ENCODE measurements around the gene DMGDH. TPM values are rescaled to one million over a fixed set of nuclear protein-coding genes. Genes with fewer than 3 reads are reported as not detected.

DMGDH gene
- total RNA-seq, 1 experiment from 2014 or later = not detected

DNA sequence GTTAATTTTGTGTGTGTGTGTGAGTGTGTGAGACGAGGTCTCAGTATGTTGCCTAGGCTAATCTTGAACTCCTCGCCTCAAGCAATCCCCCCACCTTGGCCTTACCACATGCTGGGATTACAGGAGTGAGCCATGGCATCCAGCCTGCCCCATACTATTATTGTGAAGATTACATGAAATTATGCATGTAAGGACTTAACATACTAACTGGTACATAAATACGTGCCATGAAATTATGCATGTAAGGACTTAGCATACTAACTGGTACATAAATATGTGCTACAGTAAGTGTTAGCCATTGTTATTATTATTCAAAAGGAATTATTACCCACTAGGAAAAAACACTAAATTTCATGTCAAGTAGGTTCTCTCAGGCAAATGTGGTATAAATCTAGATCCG lies 16.2 kb downstream of the DMGDH start:
- H3K9me3 ChIP-seq (ENCODE audit: control insufficient read depth, low read depth, low read length) = no peaks in the 10 kb centered on the region
- no peak overlapping the region for H2BK120ac ChIP-seq (ENCODE audit: low read depth, low read length, poor library complexity, severe bottlenecking)
- no CpG with 5 or more reads among the region's 4 CpGs for WGBS (ENCODE audit: extremely low coverage, insufficient read length, low lambda C conversion rate)
- H3K79me1 ChIP-seq (ENCODE audit: insufficient read depth, low read depth, low read length, poor library complexity, severe bottlenecking) = no peaks in the 10 kb centered on the region
- H3K4me1 ChIP-seq (ENCODE audit: insufficient read depth, low read length) = no peaks in the 10 kb centered on the region
- DNase-seq = no peak
- TF ChIP-seq, protein P1, sequence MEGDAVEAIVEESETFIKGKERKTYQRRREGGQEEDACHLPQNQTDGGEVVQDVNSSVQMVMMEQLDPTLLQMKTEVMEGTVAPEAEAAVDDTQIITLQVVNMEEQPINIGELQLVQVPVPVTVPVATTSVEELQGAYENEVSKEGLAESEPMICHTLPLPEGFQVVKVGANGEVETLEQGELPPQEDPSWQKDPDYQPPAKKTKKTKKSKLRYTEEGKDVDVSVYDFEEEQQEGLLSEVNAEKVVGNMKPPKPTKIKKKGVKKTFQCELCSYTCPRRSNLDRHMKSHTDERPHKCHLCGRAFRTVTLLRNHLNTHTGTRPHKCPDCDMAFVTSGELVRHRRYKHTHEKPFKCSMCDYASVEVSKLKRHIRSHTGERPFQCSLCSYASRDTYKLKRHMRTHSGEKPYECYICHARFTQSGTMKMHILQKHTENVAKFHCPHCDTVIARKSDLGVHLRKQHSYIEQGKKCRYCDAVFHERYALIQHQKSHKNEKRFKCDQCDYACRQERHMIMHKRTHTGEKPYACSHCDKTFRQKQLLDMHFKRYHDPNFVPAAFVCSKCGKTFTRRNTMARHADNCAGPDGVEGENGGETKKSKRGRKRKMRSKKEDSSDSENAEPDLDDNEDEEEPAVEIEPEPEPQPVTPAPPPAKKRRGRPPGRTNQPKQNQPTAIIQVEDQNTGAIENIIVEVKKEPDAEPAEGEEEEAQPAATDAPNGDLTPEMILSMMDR (conservative IDR thresholded peaks at IDR 0.05) = no peak
- H3K14ac ChIP-seq (ENCODE audit: insufficient read depth, low read length) = no peak overlapping the region
- no peak overlapping the region for H2BK20ac ChIP-seq (ENCODE audit: low read depth, low read length, poor library complexity, severe bottlenecking)
- no peak overlapping the region for H2AFZ ChIP-seq (ENCODE audit: low read length)
- H3K9ac ChIP-seq (ENCODE audit: extremely low read depth, insufficient read length, low read length) = no peak overlapping the region
- H3K79me2 ChIP-seq (ENCODE audit: insufficient read depth, low read length) = no peaks in the 10 kb centered on the region
- no peak overlapping the region for H3K18ac ChIP-seq (ENCODE audit: insufficient read length, low read depth, low read length)
- H2BK15ac ChIP-seq (ENCODE audit: low read depth, low read length) = no peak overlapping the region
- H4K8ac ChIP-seq (replicated peaks; ENCODE audit: insufficient read length, low read depth, low read length) = no peak overlapping the region
- H2BK12ac ChIP-seq (ENCODE audit: insufficient read length, low read depth, low read length) = no peak overlapping the region
- H3K27ac ChIP-seq (ENCODE audit: insufficient read length, low read depth, low read length) = no peak overlapping the region
- H3K27me3 ChIP-seq (ENCODE audit: insufficient read depth, low read length) = no peaks in the 10 kb centered on the region
- H2BK5ac ChIP-seq (ENCODE audit: insufficient read length, low read length) = no peak overlapping the region
- H3K23ac ChIP-seq (ENCODE audit: insufficient read length, low read depth, low read length) = no peak overlapping the region
- no peaks in the 10 kb centered on the region; a peak in 1 of 5 replicates for H3K9me3 Mint-ChIP-seq
- H3T11ph ChIP-seq (ENCODE audit: low read length) = no peak overlapping the region
- no peak overlapping the region for H4K91ac ChIP-seq (ENCODE audit: insufficient read length, low read depth, low read length)
- H3K27me3 Mint-ChIP-seq (ENCODE audit: low read depth) = no peaks in the 10 kb centered on the region
- no peak overlapping the region for H4K5ac ChIP-seq (ENCODE audit: insufficient read length, low read depth, low read length)
- no peak overlapping the region for H3K4me3 Mint-ChIP-seq
- H3K27ac Mint-ChIP-seq = no peak overlapping the region
- H3K36me3 Mint-ChIP-seq (ENCODE audit: insufficient read depth in 1 of 3, low read depth in 3 of 3) = no peaks in the 10 kb centered on the region
- H3K4me1 Mint-ChIP-seq = peaks cover 5 to 9% of the 10 kb centered on the region in 2 experiments
- H2AK5ac ChIP-seq (ENCODE audit: insufficient read length, low read length) = no peak overlapping the region
- H3K4me2 ChIP-seq (ENCODE audit: insufficient read depth, insufficient read length, low read length) = no peak overlapping the region
- no peaks in the 10 kb centered on the region for H3K23me2 ChIP-seq (ENCODE audit: insufficient read length, low read depth, low read length, poor library complexity, severe bottlenecking)
- no peak overlapping the region for H3K4ac ChIP-seq (ENCODE audit: low read depth, low read length)
- H4K20me1 ChIP-seq (ENCODE audit: control insufficient read depth, insufficient read depth, insufficient read length) = no peaks in the 10 kb centered on the region
- H3K56ac ChIP-seq (ENCODE audit: insufficient read length, low read depth, low read length) = no peak overlapping the region

Data from H9 (cell line).